Measurements from ENCODE around the gene SERPINE2.

Gene SERPINE2

GRCh38 chr2:223981241-223981640, 57.8 kb downstream of the SERPINE2 start:
- Histone ChIP-seq H3K4me1 (ENCODE audit: control insufficient read depth, low read length) (no peaks in the 10 kb centered on the region), H3K27ac (ENCODE audit: low read depth, low read length) (no peak overlapping the region), H3K4me3 (ENCODE audit: low read length) (no peak overlapping the region), H3K9me2 (replicated peaks; ENCODE audit: control insufficient read depth, low read length) (no peaks in the 10 kb centered on the region), H3F3A (ENCODE audit: control insufficient read depth, insufficient read depth) (no peaks in the 10 kb centered on the region), H3K79me2 (ENCODE audit: control insufficient read depth, low read length) (no peaks in the 10 kb centered on the region), H3K9me3 (ENCODE audit: control insufficient read depth, insufficient read depth, low read length) (no peaks in the 10 kb centered on the region), H3K36me3 (ENCODE audit: control insufficient read depth, low read length) (no peaks in the 10 kb centered on the region), H4K20me1 (ENCODE audit: control insufficient read depth, insufficient read depth, low read depth, low read length) (no peaks in the 10 kb centered on the region), H3K4me2 (ENCODE audit: low read length) (no peak overlapping the region), H3K27me3 (ENCODE audit: control insufficient read depth, low read length) (peaks cover 8% of the 10 kb centered on the region; the same call in 1 of the 2 replicates)
- TF ChIP-seq EZH2phosphoT487 (IDR thresholded peaks at IDR 0.05; ENCODE audit: borderline replicate concordance, low read length) = no peak
- no peak for TF ChIP-seq CTCF (IDR thresholded peaks at IDR 0.05; ENCODE audit: low read depth, low read length, poor library complexity, severe bottlenecking)

- H3K9me3 ChIP-seq (ENCODE audit: control insufficient read depth, insufficient read depth, low read length) = no peaks in the 10 kb centered on the region
- H4K20me1 ChIP-seq (ENCODE audit: control insufficient read depth, insufficient read depth, low read depth, low read length) = no peaks in the 10 kb centered on the region
- H3K36me3 ChIP-seq (ENCODE audit: control insufficient read depth, low read length) = no peaks in the 10 kb centered on the region
- H3K9me2 ChIP-seq (replicated peaks; ENCODE audit: control insufficient read depth, low read length) = no peaks in the 10 kb centered on the region
- H3K79me2 ChIP-seq (ENCODE audit: control insufficient read depth, low read length) = no peaks in the 10 kb centered on the region
- H3K4me1 ChIP-seq (ENCODE audit: control insufficient read depth, low read length) = no peaks in the 10 kb centered on the region
- H3K27ac ChIP-seq (ENCODE audit: low read depth, low read length) = no peak overlapping the region
- no peaks in the 10 kb centered on the region for H3F3A ChIP-seq (ENCODE audit: control insufficient read depth, insufficient read depth)
- H3K4me3 ChIP-seq (ENCODE audit: low read length) = no peak overlapping the region
- TF ChIP-seq EZH2phosphoT487 (IDR thresholded peaks at IDR 0.05; ENCODE audit: borderline replicate concordance, low read length) (no peak), CTCF (IDR thresholded peaks at IDR 0.05; ENCODE audit: low read depth, low read length, poor library complexity, severe bottlenecking) (no peak)
- H3K4me2 ChIP-seq (ENCODE audit: low read length) = no peak overlapping the region
- peaks cover 4% of the 10 kb centered on the region; the same call in 1 of the 2 replicates for H3K27me3 ChIP-seq (ENCODE audit: control insufficient read depth, low read length)
These were observed 58.3 kb downstream of the SERPINE2 start for GRCh38 chr2:223980803-223981202.

GRCh38 chr2:223980397-223980735, 58.7 kb downstream of the SERPINE2 start:
- no peaks in the 10 kb centered on the region for H3K36me3 ChIP-seq (ENCODE audit: control insufficient read depth, low read length)
- H3K4me2 ChIP-seq (ENCODE audit: low read length) = no peak overlapping the region
- no peaks in the 10 kb centered on the region for H3F3A ChIP-seq (ENCODE audit: control insufficient read depth, insufficient read depth)
- H3K9me3 ChIP-seq (ENCODE audit: control insufficient read depth, insufficient read depth, low read length) = no peaks in the 10 kb centered on the region
- no peaks in the 10 kb centered on the region for H3K79me2 ChIP-seq (ENCODE audit: control insufficient read depth, low read length)
- no peaks in the 10 kb centered on the region for H3K4me1 ChIP-seq (ENCODE audit: control insufficient read depth, low read length)
- H3K27me3 ChIP-seq (ENCODE audit: control insufficient read depth, low read length) = no peaks in the 10 kb centered on the region
- no peak overlapping the region for H3K4me3 ChIP-seq (ENCODE audit: low read length)
- H4K20me1 ChIP-seq (ENCODE audit: control insufficient read depth, insufficient read depth, low read depth, low read length) = no peaks in the 10 kb centered on the region
- H3K27ac ChIP-seq (ENCODE audit: low read depth, low read length) = no peak overlapping the region
- TF ChIP-seq CTCF (IDR thresholded peaks at IDR 0.05; ENCODE audit: low read depth, low read length, poor library complexity, severe bottlenecking) (no peak), EZH2phosphoT487 (IDR thresholded peaks at IDR 0.05; ENCODE audit: borderline replicate concordance, low read length) (no peak)
- no peaks in the 10 kb centered on the region for H3K9me2 ChIP-seq (replicated peaks; ENCODE audit: control insufficient read depth, low read length)
